HepG2 (cell line): ENCODE data around the gene ZNF670. TPM values are rescaled to one million over a fixed set of nuclear protein-coding genes. Genes with fewer than 3 reads are reported as not detected.

Experiments
- ARNT ChIP-seq: fragments of 450-650 bp; IDR thresholded peaks from 2 replicates; pipeline ENCODE4 v1.6.1; 2017
- ATF1 ChIP-seq: IDR thresholded peaks from 2 replicates; pipeline ENCODE4 v1.6.1; 2016; ENCODE audit warnings: mild to moderate bottlenecking, control low read depth
- DNMT3B ChIP-seq: conservative IDR thresholded peaks from 2 replicates; pipeline ENCODE4 v1.6.1; 2016; ENCODE audit warnings: missing biosample characterization, control low read depth
- HNRNPH1 ChIP-seq: fragments of 200-400 bp; formaldehyde crosslinking; optimal IDR thresholded peaks from 2 replicates; pipeline ENCODE3; 2017; ENCODE audit warnings: mild to moderate bottlenecking, low read depth, low read length
- NFE2L1 ChIP-seq: sonication (generic); formaldehyde crosslinking; IDR thresholded peaks from 2 replicates; pipeline ENCODE4 v1.4.0; 2020; ENCODE audit warnings: missing genetic modification reagents, mild to moderate bottlenecking, borderline replicate concordance
- PHF21A ChIP-seq: sonication (generic); formaldehyde crosslinking; IDR thresholded peaks from 2 replicates; pipeline ENCODE4 v1.5.0; 2020; ENCODE audit warnings: mild to moderate bottlenecking, missing genetic modification reagents
- PHF5A ChIP-seq: IDR thresholded peaks from one replicate; pipeline ENCODE4 v1.6.1; 2018; ENCODE audit warnings: low read depth, missing genetic modification reagents; ENCODE audit not compliant: unreplicated experiment
- POLR2A ChIP-seq, 2 experiments: IDR thresholded peaks; 2 replicates each; pipeline ENCODE4 v1.6.1; 2011; ENCODE audit warnings: low read depth in 2 of 2, low read length in 2 of 2, mild to moderate bottlenecking in 1 of 2, moderate library complexity in 1 of 2; ENCODE audit not compliant: insufficient read depth in 1 of 2
- PPARG ChIP-seq: conservative IDR thresholded peaks from 2 replicates; pipeline ENCODE4 v1.6.1; 2016; ENCODE audit warnings: missing biosample characterization, missing genetic modification reagents
- SP2 ChIP-seq: sonication (generic); formaldehyde crosslinking; IDR thresholded peaks from 2 replicates; pipeline ENCODE4 v1.5.1; 2020; ENCODE audit warnings: mild to moderate bottlenecking, missing genetic modification reagents
- ZEB1 ChIP-seq: IDR thresholded peaks from 2 replicates; pipeline ENCODE4 v1.6.1; 2012; ENCODE audit warnings: mild to moderate bottlenecking, low read depth, inconsistent platforms; ENCODE audit not compliant: insufficient replicate concordance
- ZFP41 ChIP-seq: sonication (generic); formaldehyde crosslinking; IDR thresholded peaks from 2 replicates; pipeline ENCODE4 v1.4.0; 2020; ENCODE audit warnings: mild to moderate bottlenecking, missing genetic modification reagents, borderline replicate concordance
- ZFY ChIP-seq: sonication (generic); formaldehyde crosslinking; IDR thresholded peaks from 2 replicates; pipeline ENCODE4 v1.4.0; 2020; ENCODE audit warnings: missing genetic modification reagents
- ZNF547 ChIP-seq: sonication (generic); formaldehyde crosslinking; IDR thresholded peaks from 2 replicates; pipeline ENCODE4 v1.5.1; 2020; ENCODE audit warnings: mild to moderate bottlenecking, missing genetic modification reagents
- ZNF589 ChIP-seq: sonication (generic); formaldehyde crosslinking; conservative IDR thresholded peaks from 2 replicates; pipeline ENCODE4 v1.8.0; 2022; ENCODE audit warnings: mild to moderate bottlenecking, moderate library complexity, missing genetic modification reagents
- ZNF646 ChIP-seq: sonication (generic); formaldehyde crosslinking; IDR thresholded peaks from 2 replicates; pipeline ENCODE4 v1.9.0; 2021; ENCODE audit warnings: mild to moderate bottlenecking, missing genetic modification reagents
- ZNF672 ChIP-seq: sonication (generic); formaldehyde crosslinking; IDR thresholded peaks from 2 replicates; pipeline ENCODE4 v1.8.1; 2022; ENCODE audit warnings: missing genetic modification reagents
- ZNF746 ChIP-seq: sonication (generic); formaldehyde crosslinking; IDR thresholded peaks from 2 replicates; pipeline ENCODE4 v1.8.0; 2022; ENCODE audit warnings: mild to moderate bottlenecking, missing genetic modification reagents
- ZSCAN22 ChIP-seq: sonication (generic); formaldehyde crosslinking; IDR thresholded peaks from 2 replicates; pipeline ENCODE4 v1.4.0; 2020; ENCODE audit warnings: mild to moderate bottlenecking, missing genetic modification reagents
- polyA plus RNA-seq, 8 experiments: library from polyadenylated mRNA; depleted of rRNA in 3 of 8; stranded (reverse) in 7 of 8; unstranded in 1 of 8; fragments of >200 nt; fragmentation: Illumina TruSeq in 4 of 8; extraction: Trizol in 4 of 8; gene quantifications; 2 replicates each; pipeline versions ENCODE4 v1.2.1 to v1.2.3, GENCODE V29; 2011 to 2016; ENCODE audit warnings: low read depth in 4 of 8, missing spikeins in 1 of 8, mixed read lengths in 1 of 8; ENCODE audit not compliant: insufficient read depth in 1 of 8
- total RNA-seq, 5 experiments: library from RNA; depleted of rRNA; stranded (reverse); fragments of >200 nt; fragmentation: Illumina TruSeq; extraction: Trizol; gene quantifications; 2 replicates each; pipeline ENCODE4 v1.2.3, GENCODE V29; 2016; ENCODE audit warnings: low read depth in 1 of 5
- TF ChIP-seq, protein P1 (sequence below): IDR thresholded peaks from 2 replicates; pipeline ENCODE4 v1.6.1; 2012; ENCODE audit warnings: low read depth, low read length, improper control_type of control experiment
- TF ChIP-seq, protein P2 (sequence below): sonication (generic); formaldehyde crosslinking; IDR thresholded peaks from 2 replicates; pipeline ENCODE4 v1.9.0; 2022; ENCODE audit warnings: missing genetic modification reagents, mild to moderate bottlenecking, borderline replicate concordance
- TF ChIP-seq, protein P3 (sequence below): sonication (generic); formaldehyde crosslinking; IDR thresholded peaks from 2 replicates; pipeline ENCODE4 v1.4.0; 2020; ENCODE audit warnings: mild to moderate bottlenecking, missing genetic modification reagents

Gene ZNF670
- total and polyA plus RNA-seq, 2 of the 13 experiments (the other 11 are each of a cell fraction or from before 2014, with no cell fraction given): 4.2 to 10.9 TPM

- TF ChIP-seq ZNF646 (CRISPR knock-in tag) (no peak), HNRNPH1 (no peak), ZNF672 (CRISPR knock-in tag) (no peak), POLR2A (IDR thresholded peaks at IDR 0.05; ENCODE audit: insufficient read depth in 1 of 2, low read depth in 2 of 2, low read length in 2 of 2) (peak in 1 of 2 experiments; percentile 35; a peak in 1 of 4 replicates), PHF5A (peak; percentile 34), PHF21A (0 out of 2 replicates have a peak, but pooled peaks have one; percentile 35), ARNT (no peak), ZSCAN22 (CRISPR knock-in tag) (no peak), ATF1 (CRISPR knock-in tag) (peak; percentile 69), ZNF589 (CRISPR knock-in tag) (no peak), ZFY (0 out of 2 replicates have a peak, but pooled peaks have one; percentile 6), ZEB1 (no peak), ZNF547 (CRISPR knock-in tag) (no peak), NFE2L1 (CRISPR knock-in tag) (no peak), PPARG (CRISPR knock-in tag) (peak; percentile 96), ZNF746 (CRISPR knock-in tag) (peak; percentile 50; the same call in 1 of the 2 replicates), ZFP41 (CRISPR knock-in tag) (no peak), DNMT3B (no peak), SP2 (no peak)
- TF ChIP-seq, protein P1, sequence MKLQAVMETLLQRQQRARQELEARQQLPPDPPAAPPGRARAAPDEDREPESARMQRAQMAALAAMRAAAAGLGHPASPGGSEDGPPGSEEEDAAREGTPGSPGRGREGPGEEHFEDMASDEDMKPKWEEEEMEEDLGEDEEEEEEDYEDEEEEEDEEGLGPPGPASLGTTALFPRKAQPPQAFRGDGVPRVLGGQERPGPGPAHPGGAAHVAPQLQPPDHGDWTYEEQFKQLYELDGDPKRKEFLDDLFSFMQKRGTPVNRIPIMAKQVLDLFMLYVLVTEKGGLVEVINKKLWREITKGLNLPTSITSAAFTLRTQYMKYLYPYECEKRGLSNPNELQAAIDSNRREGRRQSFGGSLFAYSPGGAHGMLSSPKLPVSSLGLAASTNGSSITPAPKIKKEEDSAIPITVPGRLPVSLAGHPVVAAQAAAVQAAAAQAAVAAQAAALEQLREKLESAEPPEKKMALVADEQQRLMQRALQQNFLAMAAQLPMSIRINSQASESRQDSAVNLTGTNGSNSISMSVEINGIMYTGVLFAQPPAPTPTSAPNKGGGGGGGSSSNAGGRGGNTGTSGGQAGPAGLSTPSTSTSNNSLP: peak; percentile 74
- TF ChIP-seq, protein P2, sequence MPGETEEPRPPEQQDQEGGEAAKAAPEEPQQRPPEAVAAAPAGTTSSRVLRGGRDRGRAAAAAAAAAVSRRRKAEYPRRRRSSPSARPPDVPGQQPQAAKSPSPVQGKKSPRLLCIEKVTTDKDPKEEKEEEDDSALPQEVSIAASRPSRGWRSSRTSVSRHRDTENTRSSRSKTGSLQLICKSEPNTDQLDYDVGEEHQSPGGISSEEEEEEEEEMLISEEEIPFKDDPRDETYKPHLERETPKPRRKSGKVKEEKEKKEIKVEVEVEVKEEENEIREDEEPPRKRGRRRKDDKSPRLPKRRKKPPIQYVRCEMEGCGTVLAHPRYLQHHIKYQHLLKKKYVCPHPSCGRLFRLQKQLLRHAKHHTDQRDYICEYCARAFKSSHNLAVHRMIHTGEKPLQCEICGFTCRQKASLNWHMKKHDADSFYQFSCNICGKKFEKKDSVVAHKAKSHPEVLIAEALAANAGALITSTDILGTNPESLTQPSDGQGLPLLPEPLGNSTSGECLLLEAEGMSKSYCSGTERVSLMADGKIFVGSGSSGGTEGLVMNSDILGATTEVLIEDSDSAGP: no peak
- TF ChIP-seq, protein P3, sequence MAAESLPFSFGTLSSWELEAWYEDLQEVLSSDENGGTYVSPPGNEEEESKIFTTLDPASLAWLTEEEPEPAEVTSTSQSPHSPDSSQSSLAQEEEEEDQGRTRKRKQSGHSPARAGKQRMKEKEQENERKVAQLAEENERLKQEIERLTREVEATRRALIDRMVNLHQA (CRISPR knock-in tag): no peak
Observed at GRCh38 chr1:247079141-247079874, 697 bp upstream of the ZNF670 start (continued).
